ENCODE measurements around the gene PLLP. TPM values are rescaled to one million over a fixed set of nuclear protein-coding genes. Genes with fewer than 3 reads are reported as not detected.
A peak's percentile ranks its signal among the peaks of the same experiment; 100 is the strongest.

Gene PLLP
- total RNA-seq, 1 donor = under 0.01 TPM

GRCh38 chr16:57303910-57304168 is 19.4 kb upstream of the PLLP start:
- no peak for DNase-seq (ENCODE audit: low read depth)
- TF ChIP-seq CTCF (IDR thresholded peaks at IDR 0.05; ENCODE audit: insufficient read depth, low read depth, low read length) = no peak
- no peak overlapping the region for H3K4me3 ChIP-seq (ENCODE audit: low read depth, low read length)

DNA sequence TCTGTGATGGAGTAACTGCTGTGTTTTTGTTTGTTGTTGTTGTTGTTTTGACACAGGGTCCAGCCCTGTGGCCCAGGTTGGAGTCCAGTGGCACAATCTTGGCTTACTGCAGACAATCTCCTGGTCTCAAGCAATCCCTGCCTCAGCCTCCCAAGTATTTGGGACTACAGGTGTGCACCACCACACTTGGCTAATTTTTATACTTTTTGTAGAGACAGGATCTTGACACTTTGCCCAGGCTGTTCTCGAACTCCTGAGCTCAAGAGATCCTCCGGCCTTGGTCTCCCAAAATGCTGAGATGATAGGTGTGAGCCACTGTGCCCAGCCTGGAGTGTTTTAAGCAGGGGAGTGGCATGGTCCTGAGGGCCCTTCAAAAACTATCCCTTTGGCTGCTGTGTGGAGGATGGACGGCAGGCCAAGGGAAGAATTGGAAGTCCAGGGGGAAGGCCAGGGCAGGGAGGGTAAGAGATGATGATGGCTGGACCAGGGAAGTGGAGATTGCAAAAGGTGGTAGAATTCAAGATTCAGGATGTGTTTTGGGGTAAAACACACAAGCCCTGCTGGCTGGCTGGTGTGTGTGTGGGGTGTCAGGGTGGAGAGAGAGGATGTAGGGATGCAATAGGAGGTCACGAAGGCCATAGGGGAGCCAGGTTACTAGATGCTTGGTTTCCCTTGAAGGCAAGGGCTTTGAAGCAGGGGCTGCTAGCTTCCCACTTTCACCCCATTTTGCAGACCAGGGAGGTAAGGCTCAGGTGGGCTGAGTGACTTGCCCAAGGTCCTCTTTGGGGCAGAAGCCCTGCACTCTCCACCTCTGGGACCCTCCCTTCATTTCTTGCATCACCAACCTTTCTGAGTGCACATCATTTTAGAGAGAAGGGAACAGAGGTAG is 18.8 kb upstream of the PLLP start:
- no peak overlapping the region for H3K4me3 ChIP-seq (ENCODE audit: low read depth, low read length)
- no peak for TF ChIP-seq CTCF (IDR thresholded peaks at IDR 0.05; ENCODE audit: insufficient read depth, low read depth, low read length)
- no peak for DNase-seq (ENCODE audit: low read depth)

GRCh38 chr16:57301126-57301817 is 16.8 kb upstream of the PLLP start:
- no peak for TF ChIP-seq CTCF (IDR thresholded peaks at IDR 0.05; ENCODE audit: insufficient read depth, low read depth, low read length)
- DNase-seq (ENCODE audit: low read depth) = no peak
- H3K4me3 ChIP-seq (ENCODE audit: low read depth, low read length) = no peak overlapping the region

- peak; percentile 96 for TF ChIP-seq CTCF (IDR thresholded peaks at IDR 0.05; ENCODE audit: insufficient read depth, low read depth, low read length)
- peak; percentile 99 for DNase-seq (ENCODE audit: low read depth)
- H3K4me3 ChIP-seq (ENCODE audit: low read depth, low read length) = peak overlapping the region; percentile 62
Observed at GRCh38 chr16:57300387-57301125, 16.1 kb upstream of the PLLP start.

- no peak for TF ChIP-seq CTCF (IDR thresholded peaks at IDR 0.05; ENCODE audit: insufficient read depth, low read depth, low read length)
- DNase-seq (ENCODE audit: low read depth) = peak; percentile 96
- peak overlapping the region; percentile 62 for H3K4me3 ChIP-seq (ENCODE audit: low read depth, low read length)
Observed at GRCh38 chr16:57299719-57300386, 15.4 kb upstream of the PLLP start.

DNA sequence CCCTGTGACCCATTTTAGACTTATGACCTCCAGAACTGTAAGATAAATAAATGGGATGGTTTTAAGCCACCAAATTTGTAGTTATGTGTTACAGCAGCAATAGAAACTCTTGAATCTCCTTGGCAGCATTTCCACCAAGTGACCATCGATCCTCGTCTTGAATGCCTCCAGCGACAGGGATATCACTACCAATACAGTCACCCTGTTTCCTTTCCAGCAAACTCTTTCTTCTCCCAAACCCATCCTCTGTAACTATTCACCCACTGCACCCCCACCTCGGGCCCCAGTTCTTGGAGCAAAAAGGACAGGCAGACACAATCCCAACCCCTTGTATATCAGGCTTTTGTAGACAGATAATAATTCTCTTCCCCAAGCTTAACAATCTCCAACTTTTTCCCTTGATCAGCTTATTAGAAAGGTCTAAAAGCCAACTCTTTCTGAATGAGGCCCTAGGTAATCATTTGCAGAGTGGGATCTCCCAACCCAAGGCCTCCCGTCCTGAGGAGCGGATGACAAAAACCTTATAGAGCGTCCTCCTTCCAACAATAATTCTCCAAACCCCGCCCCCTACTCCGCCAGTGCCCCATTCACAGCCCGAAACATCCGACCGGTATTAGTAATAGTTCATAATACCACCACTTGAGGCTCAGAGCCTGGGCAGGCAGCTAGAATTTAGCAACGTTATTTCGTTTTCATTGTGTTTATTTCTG is 14.7 kb upstream of the PLLP start:
- DNase-seq (ENCODE audit: low read depth) = no peak
- peak overlapping the region; percentile 62 for H3K4me3 ChIP-seq (ENCODE audit: low read depth, low read length)
- TF ChIP-seq CTCF (IDR thresholded peaks at IDR 0.05; ENCODE audit: insufficient read depth, low read depth, low read length) = peak; percentile 29
